Measurements from ENCODE around the gene TCP11L2. TPM values are rescaled to one million over a fixed set of nuclear protein-coding genes. Genes with fewer than 3 reads are reported as not detected.

Gene TCP11L2
- total and polyA plus RNA-seq, 8 donors, result 3.5 to 24.4 (median 11.0) TPM

DNA sequence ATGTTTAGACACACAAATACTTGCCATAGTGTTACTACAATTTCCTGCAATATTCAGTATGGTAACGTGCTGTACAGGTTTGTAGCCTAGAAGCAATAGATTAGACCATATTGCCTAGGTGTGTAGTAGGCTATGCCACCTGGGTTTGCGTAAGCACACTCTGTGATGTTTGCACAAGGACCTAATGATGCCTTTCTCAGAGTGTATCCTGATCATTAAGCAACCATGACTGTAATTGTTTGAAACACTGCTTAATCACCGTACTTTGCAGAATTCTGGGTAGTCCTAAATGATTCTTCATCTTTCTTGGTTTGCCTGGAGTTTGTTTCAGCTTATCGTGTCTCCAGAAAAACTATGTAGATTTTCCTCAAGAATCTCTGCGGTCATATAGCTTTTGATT is 11.2 kb upstream of the TCP11L2 start:
- FAIRE-seq (no peak), DNase-seq (no peak), ATAC-seq (peak in 3 of 4 donors; percentile 33 to 78 (median 78))
- WGBS, 2 donors, result 62 to 63% methylated on average over 5 of the region's 5 CpGs
- Histone ChIP-seq H3K4me3 (no peak overlapping the region), H3K9me3 (no peaks in the 10 kb centered on the region), H3K27me3 (no peaks in the 10 kb centered on the region), H3K36me3 (no peaks in the 10 kb centered on the region), H3K27ac (no peak overlapping the region), H3K4me1 (no peaks in the 10 kb centered on the region)
- TF ChIP-seq, protein P1, sequence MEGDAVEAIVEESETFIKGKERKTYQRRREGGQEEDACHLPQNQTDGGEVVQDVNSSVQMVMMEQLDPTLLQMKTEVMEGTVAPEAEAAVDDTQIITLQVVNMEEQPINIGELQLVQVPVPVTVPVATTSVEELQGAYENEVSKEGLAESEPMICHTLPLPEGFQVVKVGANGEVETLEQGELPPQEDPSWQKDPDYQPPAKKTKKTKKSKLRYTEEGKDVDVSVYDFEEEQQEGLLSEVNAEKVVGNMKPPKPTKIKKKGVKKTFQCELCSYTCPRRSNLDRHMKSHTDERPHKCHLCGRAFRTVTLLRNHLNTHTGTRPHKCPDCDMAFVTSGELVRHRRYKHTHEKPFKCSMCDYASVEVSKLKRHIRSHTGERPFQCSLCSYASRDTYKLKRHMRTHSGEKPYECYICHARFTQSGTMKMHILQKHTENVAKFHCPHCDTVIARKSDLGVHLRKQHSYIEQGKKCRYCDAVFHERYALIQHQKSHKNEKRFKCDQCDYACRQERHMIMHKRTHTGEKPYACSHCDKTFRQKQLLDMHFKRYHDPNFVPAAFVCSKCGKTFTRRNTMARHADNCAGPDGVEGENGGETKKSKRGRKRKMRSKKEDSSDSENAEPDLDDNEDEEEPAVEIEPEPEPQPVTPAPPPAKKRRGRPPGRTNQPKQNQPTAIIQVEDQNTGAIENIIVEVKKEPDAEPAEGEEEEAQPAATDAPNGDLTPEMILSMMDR (IDR thresholded peaks at IDR 0.05), result no peak
- intact Hi-C loops (cut with DNase I), result no loop called here

DNA sequence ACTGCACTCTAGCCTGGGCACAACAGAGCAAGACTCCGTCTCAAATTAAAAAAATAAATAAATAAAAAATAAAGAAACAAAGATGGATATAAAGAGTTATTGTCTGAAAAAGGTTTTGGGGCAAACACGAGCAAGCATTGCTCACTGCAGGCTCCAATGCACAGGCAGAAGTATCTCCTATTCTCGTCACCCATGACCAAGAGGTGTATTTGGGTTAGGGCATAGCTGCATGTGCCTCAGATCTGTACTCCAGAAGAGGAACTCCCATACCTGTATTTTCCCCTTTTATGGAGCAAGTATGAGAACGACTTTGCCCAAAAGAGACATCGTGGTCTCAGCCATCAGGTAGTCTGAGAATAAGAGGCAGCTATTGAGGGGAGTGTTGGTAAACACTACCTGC is 10.2 kb upstream of the TCP11L2 start:
- FAIRE-seq (no peak), DNase-seq (no peak), ATAC-seq (no peak)
- TF ChIP-seq, protein P1 (IDR thresholded peaks at IDR 0.05), result no peak
- 86 to 92% methylated on average over 5 of the region's 5 CpGs for WGBS, 2 donors
- Histone ChIP-seq H3K27ac (no peak overlapping the region), H3K27me3 (no peaks in the 10 kb centered on the region), H3K9me3 (no peaks in the 10 kb centered on the region), H3K36me3 (no peaks in the 10 kb centered on the region), H3K4me3 (no peak overlapping the region), H3K4me1 (no peaks in the 10 kb centered on the region)
- intact Hi-C loops (cut with DNase I), result no loop called here

DNA sequence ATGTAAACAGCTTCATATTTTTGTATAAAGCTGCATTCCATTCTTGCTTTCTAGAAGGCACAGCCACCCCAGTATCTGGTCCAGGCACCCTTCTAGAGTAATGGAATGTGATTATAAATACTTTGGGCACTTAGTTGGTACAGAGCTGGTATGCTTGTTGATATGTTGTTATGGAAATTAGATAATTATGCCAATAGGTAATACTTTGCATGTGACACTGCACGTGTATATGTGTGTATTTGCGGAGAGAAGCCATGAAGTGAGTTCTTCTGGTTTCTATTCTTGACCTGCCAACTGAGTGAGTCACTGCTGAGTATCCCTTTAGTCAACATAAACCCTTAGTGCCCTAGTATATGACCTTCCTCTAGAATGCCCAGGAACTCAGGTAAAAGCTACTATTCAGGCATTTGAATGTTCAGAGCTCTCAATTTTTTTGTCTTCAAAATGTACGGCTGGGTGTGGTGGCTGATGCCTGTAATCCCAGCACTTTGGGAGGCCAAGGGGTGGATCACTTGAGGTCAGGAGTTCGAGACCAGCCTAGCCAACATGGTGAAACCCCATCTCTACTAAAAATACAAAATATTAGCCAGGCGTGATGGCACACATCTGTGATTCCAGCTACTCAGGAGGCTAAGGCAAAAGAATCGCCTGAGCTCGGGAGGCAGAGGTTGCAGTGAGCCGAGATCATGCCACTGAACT is 6.2 kb upstream of the TCP11L2 start:
- intact Hi-C loops (cut with DNase I), result no loop called here
- peak in 3 of 4 donors; percentile 49 to 60 (median 57) for ATAC-seq
- FAIRE-seq, result no peak

DNA sequence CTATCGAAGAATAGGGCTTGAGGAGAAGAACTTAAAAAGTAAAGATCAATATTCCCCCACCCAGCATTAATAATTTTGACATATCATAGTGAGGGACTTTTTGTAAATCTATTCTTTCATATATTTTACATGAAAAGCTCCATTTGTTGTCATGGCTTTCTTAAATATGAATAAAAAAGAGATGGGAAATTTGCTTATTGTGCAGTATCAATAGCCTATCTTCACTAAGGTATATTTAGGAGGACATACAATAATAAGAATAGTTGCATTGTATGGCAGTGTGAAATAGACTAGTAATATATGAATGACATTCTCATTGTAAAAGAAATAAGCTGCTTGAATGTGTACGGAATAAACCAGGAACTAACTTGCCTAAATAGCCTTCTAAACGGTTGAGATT is 5.5 kb upstream of the TCP11L2 start:
- Histone ChIP-seq H3K9me3 (no peaks in the 10 kb centered on the region), H3K4me1 (peaks cover 0 to 13% (median 0%) of the 10 kb centered on the region in 3 donors), H3K27ac (no peak overlapping the region), H3K36me3 (no peaks in the 10 kb centered on the region), H3K27me3 (no peaks in the 10 kb centered on the region), H3K4me3 (no peak overlapping the region)
- DNase-seq (no peak), ATAC-seq (no peak), FAIRE-seq (no peak)
- WGBS, 2 donors, result 77 to 85% methylated on average over 3 of the region's 3 CpGs
- TF ChIP-seq, protein P1 (IDR thresholded peaks at IDR 0.05), result no peak
- intact Hi-C loops (cut with DNase I), result no loop called here

More for the DNA sequence above, 6.2 kb upstream of the TCP11L2 start:
- Histone ChIP-seq H3K36me3 (no peaks in the 10 kb centered on the region), H3K27me3 (no peaks in the 10 kb centered on the region), H3K9me3 (no peaks in the 10 kb centered on the region), H3K27ac (no peak overlapping the region), H3K4me1 (peaks cover 0 to 8% (median 0%) of the 10 kb centered on the region in 3 donors), H3K4me3 (no peak overlapping the region)
- TF ChIP-seq, protein P1 (IDR thresholded peaks at IDR 0.05), result no peak
- DNase-seq, result no peak
- WGBS, 2 donors, result 82 to 90% methylated on average over 8 of the region's 8 CpGs

DNA sequence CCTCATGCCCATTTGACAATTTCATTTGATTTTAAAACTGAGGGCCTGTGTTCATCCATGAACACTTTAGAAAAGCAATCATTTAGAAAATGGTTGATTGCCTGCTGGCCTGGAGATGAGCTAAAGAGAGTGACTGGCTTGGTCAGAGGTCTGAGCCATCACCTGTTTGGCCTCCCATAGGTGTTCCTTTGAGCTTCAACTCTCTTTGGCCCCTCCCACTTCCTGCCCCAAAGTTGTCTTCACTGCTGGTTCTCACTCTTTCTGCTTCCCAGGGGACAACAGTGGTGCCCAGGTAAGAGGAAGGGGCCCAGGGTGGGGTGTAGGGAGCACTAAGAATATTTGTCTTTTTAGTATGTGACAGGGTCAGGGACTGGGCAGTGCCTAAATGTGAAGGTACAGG is 4.9 kb upstream of the TCP11L2 start:
- H3K36me3 ChIP-seq, result no peaks in the 10 kb centered on the region
- H3K4me3 ChIP-seq, result no peak overlapping the region
- FAIRE-seq (no peak), DNase-seq (no peak), ATAC-seq (no peak)
- peaks cover 0 to 13% (median 0%) of the 10 kb centered on the region in 3 donors for H3K4me1 ChIP-seq
- intact Hi-C loops (cut with DNase I), result no loop called here
- no peaks in the 10 kb centered on the region for H3K9me3 ChIP-seq
- TF ChIP-seq, protein P1 (IDR thresholded peaks at IDR 0.05), result no peak
- no peaks in the 10 kb centered on the region for H3K27me3 ChIP-seq
- H3K27ac ChIP-seq, result no peak overlapping the region
